GM10266 (cell line): ENCODE data around the gene ANKMY1.

Experiments used
- DNase-seq: peaks from one replicate; pipeline ENCODE4 v3.0.0; 2012; ENCODE audit errors: extremely low spot score
- TF ChIP-seq, protein P1 (sequence below): IDR thresholded peaks from 2 replicates; pipeline ENCODE4 v1.5.1; 2012; ENCODE audit warnings: mild to moderate bottlenecking, low read depth; ENCODE audit not compliant: control insufficient read depth, insufficient read depth; ENCODE audit errors: missing control alignments

Gene ANKMY1

DNA sequence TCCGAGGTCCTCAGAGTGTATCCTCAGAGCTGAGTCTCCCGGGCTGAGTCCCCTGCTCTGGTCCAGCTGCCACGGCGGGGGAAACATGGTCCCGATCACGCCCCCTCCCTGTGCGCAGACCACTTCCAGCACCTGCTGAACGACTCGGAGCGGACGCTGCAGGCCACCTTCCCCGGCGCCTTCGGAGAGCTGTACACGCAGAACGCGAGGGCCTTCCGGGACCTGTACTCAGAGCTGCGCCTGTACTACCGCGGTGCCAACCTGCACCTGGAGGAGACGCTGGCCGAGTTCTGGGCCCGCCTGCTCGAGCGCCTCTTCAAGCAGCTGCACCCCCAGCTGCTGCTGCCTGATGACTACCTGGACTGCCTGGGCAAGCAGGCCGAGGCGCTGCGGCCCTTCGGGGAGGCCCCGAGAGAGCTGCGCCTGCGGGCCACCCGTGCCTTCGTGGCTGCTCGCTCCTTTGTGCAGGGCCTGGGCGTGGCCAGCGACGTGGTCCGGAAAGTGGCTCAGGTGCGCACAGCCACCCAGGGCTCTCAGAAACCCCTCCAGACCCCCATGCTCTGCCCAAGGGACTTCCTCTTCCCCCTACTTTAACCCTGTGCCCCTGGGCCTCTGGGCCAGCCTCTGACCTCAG lies 95.6 kb downstream of the ANKMY1 start:
- TF ChIP-seq, protein P1, sequence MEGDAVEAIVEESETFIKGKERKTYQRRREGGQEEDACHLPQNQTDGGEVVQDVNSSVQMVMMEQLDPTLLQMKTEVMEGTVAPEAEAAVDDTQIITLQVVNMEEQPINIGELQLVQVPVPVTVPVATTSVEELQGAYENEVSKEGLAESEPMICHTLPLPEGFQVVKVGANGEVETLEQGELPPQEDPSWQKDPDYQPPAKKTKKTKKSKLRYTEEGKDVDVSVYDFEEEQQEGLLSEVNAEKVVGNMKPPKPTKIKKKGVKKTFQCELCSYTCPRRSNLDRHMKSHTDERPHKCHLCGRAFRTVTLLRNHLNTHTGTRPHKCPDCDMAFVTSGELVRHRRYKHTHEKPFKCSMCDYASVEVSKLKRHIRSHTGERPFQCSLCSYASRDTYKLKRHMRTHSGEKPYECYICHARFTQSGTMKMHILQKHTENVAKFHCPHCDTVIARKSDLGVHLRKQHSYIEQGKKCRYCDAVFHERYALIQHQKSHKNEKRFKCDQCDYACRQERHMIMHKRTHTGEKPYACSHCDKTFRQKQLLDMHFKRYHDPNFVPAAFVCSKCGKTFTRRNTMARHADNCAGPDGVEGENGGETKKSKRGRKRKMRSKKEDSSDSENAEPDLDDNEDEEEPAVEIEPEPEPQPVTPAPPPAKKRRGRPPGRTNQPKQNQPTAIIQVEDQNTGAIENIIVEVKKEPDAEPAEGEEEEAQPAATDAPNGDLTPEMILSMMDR = no peak

DNA sequence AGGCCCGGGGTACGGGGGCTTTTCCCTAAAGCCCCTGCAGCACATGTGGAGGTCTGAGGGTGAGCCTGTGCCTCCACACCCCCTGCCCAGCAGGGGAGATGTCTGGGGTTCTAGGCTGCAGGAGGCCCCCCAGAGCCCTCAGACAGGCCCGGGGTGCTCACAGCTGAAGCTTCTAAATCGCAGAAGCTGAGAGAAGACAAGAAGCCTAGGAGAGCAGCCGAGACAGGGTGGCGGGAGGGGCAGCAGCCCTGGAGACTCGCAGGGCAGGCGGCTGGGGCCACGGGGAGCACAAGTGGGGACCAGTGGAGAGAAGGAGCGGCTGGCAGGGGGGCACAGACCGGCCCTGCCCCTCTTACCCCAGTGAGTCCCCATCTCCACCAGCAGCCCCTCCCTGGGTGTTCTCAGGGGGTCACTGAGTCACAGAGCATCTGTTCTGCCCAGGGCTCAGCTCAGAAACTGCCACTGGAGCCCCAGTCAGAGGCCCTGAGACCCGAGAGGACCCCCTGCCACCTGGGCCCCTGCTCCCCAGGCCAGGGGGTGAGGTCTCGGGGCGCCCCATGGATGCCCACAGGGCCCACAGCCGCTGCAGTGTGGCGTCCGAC lies 96.2 kb downstream of the ANKMY1 start:
- TF ChIP-seq, protein P1 = no peak
- DNase-seq = no peak

More for the DNA sequence above, 95.6 kb downstream of the ANKMY1 start:
- DNase-seq = no peak

DNA sequence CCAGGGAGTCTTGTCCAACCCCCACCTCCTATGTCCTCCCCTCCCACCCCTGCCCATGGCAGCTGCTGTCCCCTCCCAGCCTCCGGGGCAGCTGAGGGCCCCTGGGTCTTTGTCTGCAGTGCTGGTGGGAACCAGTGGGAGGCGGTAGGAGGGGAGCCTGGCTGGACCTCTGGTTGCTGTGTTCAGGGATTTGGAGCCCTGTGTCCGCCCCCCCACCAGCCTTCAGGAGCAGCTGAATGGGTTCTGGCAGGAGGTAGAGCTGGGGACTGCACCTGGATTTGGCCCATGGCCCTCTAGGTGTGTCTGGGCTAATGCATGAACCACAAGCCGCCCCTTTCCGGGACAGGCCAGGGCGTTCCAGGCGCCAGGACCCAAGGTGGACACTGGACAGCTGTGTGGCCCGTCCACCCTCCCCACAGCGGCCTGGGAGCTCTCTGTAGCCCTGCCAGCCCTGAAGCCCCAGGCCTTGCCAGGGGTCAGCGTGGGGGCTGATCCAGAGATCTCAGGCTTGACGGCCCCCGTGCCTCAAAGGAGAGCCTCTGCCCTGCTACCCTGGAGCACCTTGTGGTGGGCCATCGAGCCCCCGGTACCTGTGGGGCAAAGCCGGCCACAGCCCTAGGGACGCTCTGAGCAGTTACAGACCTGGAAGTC lies 96.9 kb downstream of the ANKMY1 start:
- TF ChIP-seq, protein P1 = no peak
- DNase-seq = no peak

DNA sequence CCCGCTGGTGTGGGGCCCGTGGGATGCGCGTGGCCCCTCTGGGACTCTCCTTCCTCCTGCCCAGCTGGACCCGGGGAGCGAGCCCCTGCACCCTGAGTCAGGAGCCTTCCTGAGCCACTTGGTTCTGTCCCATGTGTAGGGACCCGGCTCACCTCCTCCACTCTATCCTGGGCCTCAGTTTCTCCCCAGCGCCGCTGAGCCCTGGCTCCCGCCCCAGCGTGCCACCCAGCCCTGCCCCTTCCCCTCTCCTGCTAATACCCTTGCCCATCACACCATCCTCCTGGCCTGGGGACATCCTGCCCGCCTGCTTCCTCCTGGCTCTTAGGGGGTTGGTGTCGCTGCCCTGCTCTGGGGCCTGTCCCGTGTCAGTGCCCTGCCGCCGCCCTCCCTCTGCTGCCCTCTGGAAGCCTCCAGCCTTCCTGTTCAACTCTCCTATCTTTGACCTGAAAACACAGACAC lies 97.5 kb downstream of the ANKMY1 start:
- DNase-seq = no peak
- TF ChIP-seq, protein P1 = no peak

DNA sequence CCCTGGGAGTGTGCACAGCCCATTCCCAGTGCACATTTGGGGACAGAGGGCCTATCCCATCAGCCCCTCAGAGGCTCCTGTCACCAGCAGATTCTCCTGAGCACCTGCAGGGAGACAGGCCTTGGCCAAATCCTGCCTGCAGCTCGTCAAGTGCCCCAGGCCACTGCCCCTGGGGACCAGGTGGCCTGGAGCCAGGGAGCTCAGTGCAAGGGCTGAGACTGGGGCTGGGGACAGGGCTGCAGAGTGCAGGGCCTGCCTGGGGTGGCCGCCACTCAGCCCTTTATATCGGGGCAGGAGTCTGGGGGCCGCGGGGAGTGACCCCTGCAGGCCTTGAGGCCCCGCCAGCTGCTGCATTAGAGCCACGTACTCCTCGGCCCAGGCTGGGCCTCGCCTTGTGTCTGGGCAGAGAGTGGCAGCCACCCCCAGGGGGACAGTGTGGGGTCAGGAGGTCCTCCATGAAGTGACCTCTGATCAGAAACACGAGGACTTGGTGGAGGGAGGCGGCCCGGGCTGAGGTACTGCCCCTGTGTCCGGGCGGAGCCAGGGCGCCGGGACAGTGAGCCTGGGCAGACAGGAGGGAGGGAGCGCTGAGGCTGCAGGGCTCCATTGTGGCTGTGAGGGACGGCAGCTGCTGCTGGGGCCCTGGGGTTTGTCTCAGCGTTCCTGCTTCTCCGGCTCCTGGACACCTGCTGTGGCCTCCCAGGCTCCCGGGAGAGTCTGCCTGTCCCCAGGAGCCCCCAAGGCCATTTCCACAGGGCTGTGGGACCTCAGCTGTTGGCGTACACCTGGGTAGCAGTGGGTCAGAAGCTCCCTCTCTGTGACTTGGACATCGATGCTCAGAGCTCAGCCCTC lies 98.2 kb downstream of the ANKMY1 start:
- TF ChIP-seq, protein P1 = no peak
- DNase-seq = no peak

DNA sequence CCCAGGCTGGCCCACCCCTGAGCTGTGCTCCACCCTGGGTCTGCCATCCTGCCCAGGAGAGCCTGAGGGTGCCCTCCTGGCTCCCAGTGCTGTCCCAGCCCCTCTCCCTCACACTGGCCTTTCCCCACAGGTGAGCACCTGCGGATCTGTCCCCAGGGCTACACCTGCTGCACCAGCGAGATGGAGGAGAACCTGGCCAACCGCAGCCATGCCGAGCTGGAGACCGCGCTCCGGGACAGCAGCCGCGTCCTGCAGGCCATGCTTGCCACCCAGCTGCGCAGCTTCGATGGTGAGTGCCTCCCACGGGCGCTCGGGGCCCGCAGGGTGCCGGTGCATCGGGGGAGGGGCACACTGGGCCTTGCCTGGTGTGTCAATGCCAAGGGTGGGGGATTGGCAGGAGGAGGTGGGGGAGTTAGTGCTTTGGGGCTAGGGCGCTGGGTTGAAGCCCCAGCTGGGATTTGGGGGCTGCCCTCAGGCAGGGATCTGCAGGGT lies 98.8 kb downstream of the ANKMY1 start:
- TF ChIP-seq, protein P1 = no peak
- DNase-seq = no peak
